ENCODE results near the gene RDH16.

GRCh38 chr12:56927281-56927680 lies 30.1 kb downstream of the RDH16 start:
- TF ChIP-seq CTCF (IDR thresholded peaks at IDR 0.05): no peak
- TF ChIP-seq REST (IDR thresholded peaks at IDR 0.05; ENCODE audit: insufficient read depth in 1 of 2, low read depth in 2 of 2, low read length in 1 of 2): no peak
- no peak for TF ChIP-seq POLR2AphosphoS5 (IDR thresholded peaks at IDR 0.05; ENCODE audit: low read depth, low read length)
- TF ChIP-seq SIN3A (IDR thresholded peaks at IDR 0.05; ENCODE audit: borderline replicate concordance, insufficient read depth, low read depth, low read length): no peak
- TF ChIP-seq TCF7L2 (IDR thresholded peaks at IDR 0.05; ENCODE audit: low read depth, low read length): no peak

Measured in Panc1 (cell line).